H9 (cell line): ENCODE data around the gene GPR157. TPM values are rescaled to one million over a fixed set of nuclear protein-coding genes. Genes with fewer than 3 reads are reported as not detected.

Source experiments
- DNase-seq: peaks from one replicate; pipeline ENCODE4 v3.0.0-alpha.2; 2017
- H2AFZ ChIP-seq: one replicate; pipeline ENCODE4 v1.6.1; 2013; ENCODE audit warnings: mild to moderate bottlenecking, low read length, control low read depth, moderate library complexity
- H2AK5ac ChIP-seq: 2 replicates; pipeline ENCODE4 v1.6.1; 2013; ENCODE audit warnings: low read length, control low read depth, mixed read lengths; ENCODE audit not compliant: insufficient read length
- H2BK120ac ChIP-seq: one replicate; pipeline ENCODE4 v1.6.1; 2013; ENCODE audit warnings: low read depth, mild to moderate bottlenecking, low read length, control low read depth, inconsistent platforms; ENCODE audit not compliant: poor library complexity, severe bottlenecking
- H2BK12ac ChIP-seq: 2 replicates; pipeline ENCODE4 v1.6.1; 2013; ENCODE audit warnings: low read length, control low read depth, mixed read lengths, low read depth; ENCODE audit not compliant: insufficient read length
- H2BK15ac ChIP-seq: 2 replicates; pipeline ENCODE4 v1.6.1; 2013; ENCODE audit warnings: low read depth, low read length, control low read depth
- H2BK20ac ChIP-seq: one replicate; pipeline ENCODE4 v1.6.1; 2013; ENCODE audit warnings: low read depth, mild to moderate bottlenecking, low read length, control low read depth, inconsistent platforms; ENCODE audit not compliant: poor library complexity, severe bottlenecking
- H2BK5ac ChIP-seq: 2 replicates; pipeline ENCODE4 v1.6.1; 2013; ENCODE audit warnings: low read length, control low read depth, mixed read lengths; ENCODE audit not compliant: insufficient read length
- H3K14ac ChIP-seq: 2 replicates; pipeline ENCODE4 v1.6.1; 2013; ENCODE audit warnings: low read length, control low read depth; ENCODE audit not compliant: insufficient read depth
- H3K18ac ChIP-seq: 2 replicates; pipeline ENCODE4 v1.6.1; 2013; ENCODE audit warnings: low read depth, mild to moderate bottlenecking, mixed read lengths, low read length, control low read depth; ENCODE audit not compliant: insufficient read length
- H3K23ac ChIP-seq: 2 replicates; pipeline ENCODE4 v1.6.1; 2013; ENCODE audit warnings: low read length, control low read depth, mixed read lengths, low read depth; ENCODE audit not compliant: insufficient read length
- H3K23me2 ChIP-seq: 2 replicates; pipeline ENCODE4 v1.6.1; 2013; ENCODE audit warnings: low read depth, mild to moderate bottlenecking, mixed read lengths, low read length, control low read depth; ENCODE audit not compliant: insufficient read length, poor library complexity, severe bottlenecking
- H3K27ac ChIP-seq: 2 replicates; pipeline ENCODE4 v1.5.1; 2013; ENCODE audit warnings: low read length, control low read depth, mixed read lengths, low read depth; ENCODE audit not compliant: insufficient read length
- H3K27me3 ChIP-seq: 2 replicates; pipeline ENCODE4 v1.6.1; 2013; ENCODE audit warnings: low read length, control low read depth, inconsistent platforms; ENCODE audit not compliant: insufficient read depth
- H3K4ac ChIP-seq: 2 replicates; pipeline ENCODE4 v1.6.1; 2013; ENCODE audit warnings: low read depth, mild to moderate bottlenecking, control low read depth, inconsistent platforms, low read length, moderate library complexity
- H3K4me1 ChIP-seq: 2 replicates; pipeline ENCODE4 v1.6.1; 2013; ENCODE audit warnings: low read length, control low read depth, inconsistent platforms; ENCODE audit not compliant: insufficient read depth
- H3K4me2 ChIP-seq: 2 replicates; pipeline ENCODE4 v1.6.1; 2013; ENCODE audit warnings: low read length, control low read depth, mixed read lengths; ENCODE audit not compliant: insufficient read length, insufficient read depth
- H3K56ac ChIP-seq: 2 replicates; pipeline ENCODE4 v1.6.1; 2013; ENCODE audit warnings: low read depth, mild to moderate bottlenecking, mixed read lengths, low read length, control low read depth; ENCODE audit not compliant: insufficient read length
- H3K79me1 ChIP-seq: 2 replicates; pipeline ENCODE4 v1.6.1; 2013; ENCODE audit warnings: low read depth, mild to moderate bottlenecking, moderate library complexity, low read length, control low read depth, inconsistent platforms; ENCODE audit not compliant: insufficient read depth, poor library complexity, severe bottlenecking
- H3K79me2 ChIP-seq: 2 replicates; pipeline ENCODE4 v1.6.1; 2013; ENCODE audit warnings: low read length, control low read depth, inconsistent platforms; ENCODE audit not compliant: insufficient read depth
- H3K9ac ChIP-seq: 2 replicates; pipeline ENCODE4 v1.6.1; 2013; ENCODE audit warnings: low read length, control low read depth, mixed read lengths; ENCODE audit not compliant: insufficient read length; ENCODE audit errors: extremely low read depth
- H3K9me3 ChIP-seq: one replicate; pipeline ENCODE4 v1.6.1; 2013; ENCODE audit warnings: low read depth, low read length, inconsistent platforms; ENCODE audit not compliant: control insufficient read depth
- H3T11ph ChIP-seq: one replicate; pipeline ENCODE4 v1.6.1; 2013; ENCODE audit warnings: mild to moderate bottlenecking, low read length, control low read depth, inconsistent platforms
- H4K20me1 ChIP-seq: one replicate; pipeline ENCODE4 v1.6.1; 2013; ENCODE audit not compliant: control insufficient read depth, insufficient read length, insufficient read depth
- H4K5ac ChIP-seq: 2 replicates; pipeline ENCODE4 v1.6.1; 2013; ENCODE audit warnings: low read depth, mild to moderate bottlenecking, mixed read lengths, low read length, control low read depth; ENCODE audit not compliant: insufficient read length
- H4K8ac ChIP-seq: replicated peaks from 2 replicates; pipeline ENCODE4 v1.6.1; 2013; ENCODE audit warnings: low read length, control low read depth, mixed read lengths, low read depth; ENCODE audit not compliant: insufficient read length
- H4K91ac ChIP-seq: 2 replicates; pipeline ENCODE4 v1.6.1; 2013; ENCODE audit warnings: low read depth, mild to moderate bottlenecking, moderate library complexity, mixed read lengths, low read length, control low read depth; ENCODE audit not compliant: insufficient read length
- H3K27ac Mint-ChIP-seq, 3 experiments: 2 replicates in 2 of 3; 3 replicates in 1 of 3; pipeline ENCODE4 v1.8.0; 2020 to 2021; ENCODE audit warnings: mixed read lengths in 3 of 3, mild to moderate bottlenecking in 1 of 3, moderate library complexity in 1 of 3
- H3K27me3 Mint-ChIP-seq: 2 replicates; pipeline ENCODE4 v1.8.0; 2021; ENCODE audit warnings: low read depth, mild to moderate bottlenecking, moderate library complexity, mixed read lengths
- H3K36me3 Mint-ChIP-seq, 3 experiments: 2 replicates in 2 of 3; 3 replicates in 1 of 3; pipeline ENCODE4 v1.8.0; 2020 to 2021; ENCODE audit warnings: low read depth in 3 of 3, mixed read lengths in 3 of 3; ENCODE audit not compliant: insufficient read depth in 1 of 3
- H3K4me1 Mint-ChIP-seq, 2 experiments: 2 replicates each; pipeline ENCODE4 v1.8.0; 2020; ENCODE audit warnings: mixed read lengths in 2 of 2
- H3K4me3 Mint-ChIP-seq, 2 experiments: 2 replicates in 1 of 2; 3 replicates in 1 of 2; pipeline ENCODE4 v1.8.0; 2020 to 2021; ENCODE audit warnings: mild to moderate bottlenecking in 2 of 2, mixed read lengths in 2 of 2, moderate library complexity in 1 of 2
- H3K9me3 Mint-ChIP-seq, 2 experiments: 2 replicates in 1 of 2; 3 replicates in 1 of 2; pipeline ENCODE4 v1.8.0; 2020; ENCODE audit warnings: mild to moderate bottlenecking in 2 of 2, mixed read lengths in 2 of 2, moderate library complexity in 1 of 2
- WGBS: extraction: QIAGEN DNeasy Blood & Tissue Kit; methylation state at CpG from one replicate; pipeline ENCODE4 v1.1.7; 2013; ENCODE audit warnings: missing lambda C conversion rate, low lambda C conversion rate, mixed read lengths; ENCODE audit not compliant: insufficient read length; ENCODE audit errors: extremely low coverage; 5-methylcytosine and 5-hydroxymethylcytosine counted together
- total RNA-seq: library from RNA; stranded (reverse); gene quantifications from 2 replicates; pipeline ENCODE4 v1.2.1, GENCODE V29; 2021
- TF ChIP-seq, protein P1 (sequence below): fragments of 200-600 bp; sonication (generic); conservative IDR thresholded peaks from 3 replicates; pipeline ENCODE4 v1.8.0; 2021; ENCODE audit warnings: antibody characterized with exemption, mild to moderate bottlenecking

Gene GPR157
- total RNA-seq, 1 experiment from 2014 or later = 3.8 TPM

DNA sequence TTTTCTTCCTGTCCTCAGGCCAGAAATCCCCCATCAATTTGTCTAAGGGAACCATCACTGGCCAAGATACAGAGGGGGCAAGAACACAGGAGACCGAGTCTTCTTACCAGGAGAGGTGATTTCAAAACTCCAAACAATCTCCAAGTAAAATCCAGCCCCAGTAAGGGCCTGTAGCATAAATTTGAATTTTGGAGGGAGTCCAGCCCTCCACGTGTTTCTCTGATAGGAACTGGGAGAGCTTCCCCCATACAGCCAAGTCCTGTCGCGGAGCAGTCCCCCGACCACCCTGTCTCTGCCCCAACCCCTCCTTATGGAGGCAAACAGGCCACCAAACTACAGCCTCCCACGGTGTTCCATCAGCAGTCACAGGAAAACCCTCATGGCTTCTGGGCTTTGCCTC, 32.4 kb upstream of the GPR157 start:
- Histone ChIP-seq H3K4ac (no peak overlapping the region), H4K20me1 (no peaks in the 10 kb centered on the region), H3K56ac (no peak overlapping the region), H4K8ac (no peak overlapping the region), H2AFZ (no peak overlapping the region), H2BK12ac (no peak overlapping the region), H3K27me3 (no peaks in the 10 kb centered on the region), H3K14ac (no peak overlapping the region), H3K23me2 (no peaks in the 10 kb centered on the region), H3K4me1 (no peaks in the 10 kb centered on the region; the same call in 1 of the 2 replicates), H3K79me1 (peaks cover 4% of the 10 kb centered on the region), H4K91ac (no peak overlapping the region), H3K18ac (no peak overlapping the region), H2BK5ac (no peak overlapping the region), H4K5ac (no peak overlapping the region), H2BK120ac (no peak overlapping the region), H2BK20ac (no peak overlapping the region), H3K27ac (no peak overlapping the region), H3K23ac (no peak overlapping the region), H3K9ac (no peak overlapping the region), H3T11ph (no peak overlapping the region), H3K9me3 (no peaks in the 10 kb centered on the region), H3K79me2 (no peaks in the 10 kb centered on the region), H2AK5ac (no peak overlapping the region), H2BK15ac (no peak overlapping the region), H3K4me2 (no peak overlapping the region)
- peaks cover 0 to 3% (median 0%) of the 10 kb centered on the region in 3 experiments; a peak in 2 of 7 replicates for H3K36me3 Mint-ChIP-seq
- WGBS = no CpG with 5 or more reads among the region's 6 CpGs
- no peaks in the 10 kb centered on the region for H3K9me3 Mint-ChIP-seq
- TF ChIP-seq, protein P1, sequence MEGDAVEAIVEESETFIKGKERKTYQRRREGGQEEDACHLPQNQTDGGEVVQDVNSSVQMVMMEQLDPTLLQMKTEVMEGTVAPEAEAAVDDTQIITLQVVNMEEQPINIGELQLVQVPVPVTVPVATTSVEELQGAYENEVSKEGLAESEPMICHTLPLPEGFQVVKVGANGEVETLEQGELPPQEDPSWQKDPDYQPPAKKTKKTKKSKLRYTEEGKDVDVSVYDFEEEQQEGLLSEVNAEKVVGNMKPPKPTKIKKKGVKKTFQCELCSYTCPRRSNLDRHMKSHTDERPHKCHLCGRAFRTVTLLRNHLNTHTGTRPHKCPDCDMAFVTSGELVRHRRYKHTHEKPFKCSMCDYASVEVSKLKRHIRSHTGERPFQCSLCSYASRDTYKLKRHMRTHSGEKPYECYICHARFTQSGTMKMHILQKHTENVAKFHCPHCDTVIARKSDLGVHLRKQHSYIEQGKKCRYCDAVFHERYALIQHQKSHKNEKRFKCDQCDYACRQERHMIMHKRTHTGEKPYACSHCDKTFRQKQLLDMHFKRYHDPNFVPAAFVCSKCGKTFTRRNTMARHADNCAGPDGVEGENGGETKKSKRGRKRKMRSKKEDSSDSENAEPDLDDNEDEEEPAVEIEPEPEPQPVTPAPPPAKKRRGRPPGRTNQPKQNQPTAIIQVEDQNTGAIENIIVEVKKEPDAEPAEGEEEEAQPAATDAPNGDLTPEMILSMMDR = no peak
- no peak overlapping the region for H3K4me3 Mint-ChIP-seq
- peaks cover 24 to 41% of the 10 kb centered on the region in 2 experiments for H3K4me1 Mint-ChIP-seq
- H3K27ac Mint-ChIP-seq = peak overlapping the region in 1 of 3 experiments; percentile 75; a peak in 2 of 7 replicates
- no peaks in the 10 kb centered on the region for H3K27me3 Mint-ChIP-seq
- no peak for DNase-seq
